Loucy (cell line): Measurements from ENCODE around the gene OR5AU1.

Experiments used
- H2AFZ ChIP-seq: fragments of 200-600 bp; sonication (generic); 2 replicates; pipeline ENCODE4 v1.6.0; 2016; ENCODE audit warnings: antibody characterized with exemption, mild to moderate bottlenecking, low read length, moderate library complexity
- H3F3A ChIP-seq: fragments of 200-600 bp; 2 replicates; pipeline ENCODE4 v1.6.0; 2016; ENCODE audit warnings: antibody characterized with exemption, low read depth, mild to moderate bottlenecking
- H3K27me3 ChIP-seq: fragments of 200-600 bp; sonication (generic); 2 replicates; pipeline ENCODE4 v1.6.1; 2014; ENCODE audit warnings: low read length, mild to moderate bottlenecking; ENCODE audit not compliant: insufficient read depth, poor library complexity, severe bottlenecking
- H3K36me3 ChIP-seq: fragments of 200-600 bp; sonication (generic); 2 replicates; pipeline ENCODE4 v1.6.1; 2016; ENCODE audit warnings: low read length; ENCODE audit not compliant: insufficient read depth
- H3K4me1 ChIP-seq: fragments of 200-600 bp; sonication (generic); 2 replicates; pipeline ENCODE4 v1.5.1; 2014; ENCODE audit warnings: low read length, mild to moderate bottlenecking; ENCODE audit not compliant: insufficient read depth, poor library complexity, severe bottlenecking
- H3K4me2 ChIP-seq: fragments of 200-600 bp; sonication (generic); 2 replicates; pipeline ENCODE4 v1.6.0; 2014; ENCODE audit warnings: antibody characterized with exemption, low read length, low read depth, mild to moderate bottlenecking; ENCODE audit not compliant: poor library complexity, severe bottlenecking
- H3K4me3 ChIP-seq: fragments of 200-600 bp; sonication (generic); 2 replicates; pipeline ENCODE4 v1.5.1; 2014; ENCODE audit warnings: low read length, mild to moderate bottlenecking, mixed read lengths; ENCODE audit not compliant: poor library complexity, severe bottlenecking
- H3K79me2 ChIP-seq: fragments of 200-600 bp; sonication (generic); 2 replicates; pipeline ENCODE4 v1.6.1; 2014; ENCODE audit warnings: low read length; ENCODE audit not compliant: insufficient read depth
- H3K9ac ChIP-seq: fragments of 200-600 bp; sonication (generic); 2 replicates; pipeline ENCODE4 v1.6.0; 2014; ENCODE audit warnings: mild to moderate bottlenecking, low read depth, low read length, moderate library complexity; ENCODE audit not compliant: poor library complexity, severe bottlenecking
- H3K9me2 ChIP-seq: fragments of 200-600 bp; sonication (generic); replicated peaks from 2 replicates; pipeline ENCODE4 v1.6.1; 2016; ENCODE audit warnings: low read depth, low read length, mixed read lengths
- H3K9me3 ChIP-seq: fragments of 200-600 bp; sonication (generic); 2 replicates; pipeline ENCODE4 v1.6.1; 2014; ENCODE audit warnings: mild to moderate bottlenecking, antibody characterized with exemption, low read length, low read depth; ENCODE audit not compliant: insufficient read depth
- H4K20me1 ChIP-seq: fragments of 200-600 bp; sonication (generic); 2 replicates; pipeline ENCODE4 v1.6.0; 2014; ENCODE audit warnings: antibody characterized with exemption, low read length, mild to moderate bottlenecking; ENCODE audit not compliant: insufficient read depth, poor library complexity, severe bottlenecking
- EZH2phosphoT487 ChIP-seq: fragments of 200-600 bp; IDR thresholded peaks from 2 replicates; pipeline ENCODE4 v1.6.1; 2018; ENCODE audit warnings: antibody characterized with exemption, mild to moderate bottlenecking, moderate library complexity, borderline replicate concordance
- TF ChIP-seq, protein P1 (sequence below): fragments of 200-600 bp; sonication (generic); conservative IDR thresholded peaks from 2 replicates; pipeline ENCODE4 v1.5.1; 2014; ENCODE audit warnings: mild to moderate bottlenecking, antibody characterized with exemption, low read length

OR5AU1 gene

DNA sequence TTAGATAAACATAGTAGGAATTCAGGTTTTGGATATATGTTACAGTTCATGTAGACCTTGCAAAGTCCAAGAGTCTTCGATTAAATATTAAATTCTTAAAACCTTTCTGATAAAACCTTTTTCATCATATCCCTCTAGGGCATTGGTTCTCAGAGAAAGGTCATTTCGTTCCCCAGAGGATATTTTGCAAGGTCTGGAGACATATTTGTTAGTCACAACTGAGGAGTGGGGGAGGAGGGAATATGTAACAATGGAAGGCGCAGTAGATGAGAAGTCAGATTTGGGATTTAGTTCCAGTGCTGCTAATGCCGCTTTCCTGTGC is 49.7 kb downstream of the OR5AU1 start:
- peak overlapping the region; percentile 41 for H3K9ac ChIP-seq
- H3K9me3 ChIP-seq, result no peaks in the 10 kb centered on the region
- no peak for TF ChIP-seq EZH2phosphoT487
- TF ChIP-seq, protein P1, sequence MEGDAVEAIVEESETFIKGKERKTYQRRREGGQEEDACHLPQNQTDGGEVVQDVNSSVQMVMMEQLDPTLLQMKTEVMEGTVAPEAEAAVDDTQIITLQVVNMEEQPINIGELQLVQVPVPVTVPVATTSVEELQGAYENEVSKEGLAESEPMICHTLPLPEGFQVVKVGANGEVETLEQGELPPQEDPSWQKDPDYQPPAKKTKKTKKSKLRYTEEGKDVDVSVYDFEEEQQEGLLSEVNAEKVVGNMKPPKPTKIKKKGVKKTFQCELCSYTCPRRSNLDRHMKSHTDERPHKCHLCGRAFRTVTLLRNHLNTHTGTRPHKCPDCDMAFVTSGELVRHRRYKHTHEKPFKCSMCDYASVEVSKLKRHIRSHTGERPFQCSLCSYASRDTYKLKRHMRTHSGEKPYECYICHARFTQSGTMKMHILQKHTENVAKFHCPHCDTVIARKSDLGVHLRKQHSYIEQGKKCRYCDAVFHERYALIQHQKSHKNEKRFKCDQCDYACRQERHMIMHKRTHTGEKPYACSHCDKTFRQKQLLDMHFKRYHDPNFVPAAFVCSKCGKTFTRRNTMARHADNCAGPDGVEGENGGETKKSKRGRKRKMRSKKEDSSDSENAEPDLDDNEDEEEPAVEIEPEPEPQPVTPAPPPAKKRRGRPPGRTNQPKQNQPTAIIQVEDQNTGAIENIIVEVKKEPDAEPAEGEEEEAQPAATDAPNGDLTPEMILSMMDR, result no peak
- 0 out of 2 replicates have a peak overlapping the region, but pooled peaks have one; percentile 76 for H2AFZ ChIP-seq
- no peaks in the 10 kb centered on the region for H4K20me1 ChIP-seq
- H3K4me1 ChIP-seq, result peaks cover 57% of the 10 kb centered on the region
- no peaks in the 10 kb centered on the region for H3F3A ChIP-seq
- H3K36me3 ChIP-seq, result no peaks in the 10 kb centered on the region
- H3K4me3 ChIP-seq, result no peak overlapping the region
- no peaks in the 10 kb centered on the region for H3K9me2 ChIP-seq
- peaks cover 7% of the 10 kb centered on the region for H3K79me2 ChIP-seq
- no peak overlapping the region for H3K4me2 ChIP-seq
- no peaks in the 10 kb centered on the region for H3K27me3 ChIP-seq

DNA sequence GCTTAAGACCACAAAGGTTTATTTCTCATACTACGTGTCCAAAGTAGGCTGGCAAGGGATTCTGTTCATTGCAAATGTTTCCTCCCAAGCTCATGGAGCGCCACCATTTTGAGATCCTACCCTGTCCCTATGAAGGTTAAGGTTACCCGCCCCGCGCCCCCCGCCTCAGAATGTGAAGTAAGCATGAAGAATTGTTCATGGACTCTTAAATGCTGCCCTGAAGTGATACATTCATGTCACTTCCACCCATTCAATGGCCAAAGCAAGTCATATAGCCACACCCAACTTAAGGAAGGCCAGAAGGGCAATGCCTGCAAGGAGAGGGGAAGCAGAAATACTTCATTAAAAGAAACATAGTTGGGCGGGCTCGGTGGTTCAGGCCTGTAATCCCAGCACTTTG is 50.8 kb downstream of the OR5AU1 start:
- H3K9me3 ChIP-seq, result no peaks in the 10 kb centered on the region
- H3F3A ChIP-seq, result no peaks in the 10 kb centered on the region
- peaks cover 7% of the 10 kb centered on the region for H3K79me2 ChIP-seq
- peaks cover 47% of the 10 kb centered on the region for H3K4me1 ChIP-seq
- no peaks in the 10 kb centered on the region for H3K9me2 ChIP-seq
- peak overlapping the region; percentile 92 for H3K4me3 ChIP-seq
- H3K27me3 ChIP-seq, result no peaks in the 10 kb centered on the region
- no peak for TF ChIP-seq EZH2phosphoT487
- TF ChIP-seq, protein P1, result no peak
- peak overlapping the region; percentile 99 for H3K4me2 ChIP-seq
- H3K9ac ChIP-seq, result peak overlapping the region; percentile 96
- H3K36me3 ChIP-seq, result no peaks in the 10 kb centered on the region
- no peak overlapping the region for H2AFZ ChIP-seq
- H4K20me1 ChIP-seq, result no peaks in the 10 kb centered on the region
